Spleen (tissue), 3 donors: ENCODE results near the gene CNTNAP2.

Experiments used
- POLR2A ChIP-seq, 3 donors: fragments of 450-650 bp; IDR thresholded peaks; one replicate each; pipeline ENCODE4 v1.5.1; 2017; ENCODE audit warnings: antibody characterized with exemption in 3 of 3, mild to moderate bottlenecking in 1 of 3
- POLR2AphosphoS5 ChIP-seq, 3 donors: sonication (generic); formaldehyde crosslinking; IDR thresholded peaks; one replicate each; pipeline ENCODE4 v1.5.1; 2017; ENCODE audit warnings: antibody characterized with exemption in 3 of 3

GRCh38 chr7:147674705-147675104, 1558.1 kb downstream of the CNTNAP2 start:
- no peak for TF ChIP-seq POLR2AphosphoS5 (IDR thresholded peaks at IDR 0.05)
- no peak for TF ChIP-seq POLR2A (IDR thresholded peaks at IDR 0.05)
